HCT116 (cell line): ENCODE results near the gene FANK1. TPM values are rescaled to one million over a fixed set of nuclear protein-coding genes. Genes with fewer than 3 reads are reported as not detected.

Source experiments
- ATAC-seq: fragments of 200-7000 bp; cut with Tn5 transposase; 2 replicates; pipeline ENCODE4 v1.9.1; 2020; ENCODE audit warnings: mild to moderate bottlenecking, moderate library complexity
- BruUV-seq: library from RNA; stranded (reverse); fragments of 400-500 nt; replicated peaks from 2 replicates; lab custom pipeline; 2021; lab: Mats Ljungman, UMichigan
- CTCF ChIA-PET: fragments of 300-600 bp; sonication (Branson Sonifier 250); formaldehyde crosslinking; loops from one replicate; lab custom pipeline; 2021; ENCODE audit warnings: antibody characterized with exemption; lab: Charles Lee
- POLR2A ChIA-PET: fragments of 300-600, 350-600 bp; sonication (Branson Sonifier 250); formaldehyde crosslinking; loops from one replicate; lab custom pipeline; 2021; ENCODE audit warnings: antibody characterized with exemption; lab: Charles Lee
- RAD21 ChIA-PET, 2 experiments: fragments of 300-600 bp; sonication (Branson Sonifier 250); formaldehyde crosslinking; loops; one replicate each; lab custom pipeline; 2023; ENCODE audit warnings: low total read pairs in 2 of 2; ENCODE audit not compliant: uncharacterized antibody in 2 of 2, unreplicated experiment in 2 of 2, low non-redundant PET in 1 of 2; lab: Charles Lee
- DNase-seq: peaks from one replicate; pipeline ENCODE4 v3.0.0-alpha.2; 2010; ENCODE audit warnings: low read depth, low spot score
- H2AFZ ChIP-seq: fragments of 200-600 bp; shearing (Covaris generic), sonication (generic); 2 replicates; pipeline ENCODE4 v1.6.1; 2017; ENCODE audit warnings: low read depth, mixed run types, mixed read lengths, antibody characterized with exemption, low read length; ENCODE audit not compliant: poor library complexity, severe bottlenecking
- H3K27ac ChIP-seq: 2 replicates; pipeline ENCODE4 v1.5.1; 2012; ENCODE audit warnings: low read depth, low read length
- H3K27me3 ChIP-seq: fragments of 200-600 bp; sonication (generic); 2 replicates; pipeline ENCODE4 v1.6.1; 2016; ENCODE audit warnings: mixed run types, low read length, mixed read lengths; ENCODE audit not compliant: insufficient read depth
- H3K36me3 ChIP-seq, 2 experiments: fragments of 200-500 bp in 1 of 2; fragments of 200-600 bp in 1 of 2; sonication (Bioruptor generic) in 1 of 2; sonication (generic) in 1 of 2; 2 replicates each; pipeline versions ENCODE4 v1.5.1 to v1.6.1; 2014 to 2016; ENCODE audit warnings: low read length in 2 of 2, inconsistent platforms in 1 of 2, mixed read lengths in 1 of 2, mixed run types in 1 of 2; ENCODE audit not compliant: insufficient read depth in 2 of 2, control insufficient read depth in 1 of 2
- H3K4me1 ChIP-seq, 2 experiments: fragments of 200-600 bp in 1 of 2; sonication (generic) in 1 of 2; 2 replicates each; pipeline versions ENCODE4 v1.5.1 to v1.6.1; 2012 to 2017; ENCODE audit warnings: low read length in 2 of 2, inconsistent platforms in 1 of 2, mild to moderate bottlenecking in 1 of 2, mixed read lengths in 1 of 2, mixed run types in 1 of 2, moderate library complexity in 1 of 2; ENCODE audit not compliant: insufficient read depth in 2 of 2, control insufficient read depth in 1 of 2
- H3K4me2 ChIP-seq: fragments of 200-600 bp; sonication (generic); 2 replicates; pipeline ENCODE4 v1.6.1; 2017; ENCODE audit warnings: mixed run types, low read length, mixed read lengths
- H3K4me3 ChIP-seq, 2 experiments: fragments of 200-600 bp in 1 of 2; sonication (generic) in 1 of 2; replicated peaks in 1 of 2; 2 replicates each; pipeline ENCODE4 v1.5.1; 2011 to 2016; ENCODE audit warnings: low read length in 2 of 2, control low read depth in 1 of 2, low read depth in 1 of 2, mild to moderate bottlenecking in 1 of 2, mixed read lengths in 1 of 2, mixed run types in 1 of 2
- H3K79me2 ChIP-seq: fragments of 200-600 bp; sonication (generic); 2 replicates; pipeline ENCODE4 v1.6.1; 2017; ENCODE audit warnings: mild to moderate bottlenecking, mixed run types, low read length, moderate library complexity, mixed read lengths; ENCODE audit not compliant: insufficient read depth
- H3K9ac ChIP-seq: fragments of 200-600 bp; sonication (generic); 2 replicates; pipeline ENCODE4 v1.6.1; 2016; ENCODE audit warnings: low read length, mixed read lengths
- H3K9me2 ChIP-seq: fragments of 200-600 bp; sonication (generic), shearing (Covaris generic); 2 replicates; pipeline ENCODE4 v1.6.1; 2017; ENCODE audit warnings: mixed run types, mild to moderate bottlenecking, moderate library complexity; ENCODE audit not compliant: insufficient read depth
- H3K9me3 ChIP-seq, 2 experiments: fragments of 200-500 bp in 1 of 2; fragments of 200-600 bp in 1 of 2; sonication (Bioruptor generic) in 1 of 2; sonication (generic) in 1 of 2; 2 replicates each; pipeline ENCODE4 v1.6.1; 2014 to 2017; ENCODE audit warnings: low read length in 2 of 2, mixed read lengths in 2 of 2, inconsistent platforms in 1 of 2, low read depth in 1 of 2, mild to moderate bottlenecking in 1 of 2, mixed run types in 1 of 2, moderate library complexity in 1 of 2; ENCODE audit not compliant: control insufficient read depth in 1 of 2, insufficient read depth in 1 of 2
- H4K20me1 ChIP-seq: fragments of 200-600 bp; sonication (generic), shearing (Covaris generic); 2 replicates; pipeline ENCODE4 v1.6.1; 2017; ENCODE audit warnings: mixed run types, mild to moderate bottlenecking, moderate library complexity; ENCODE audit not compliant: insufficient read depth
- EGR1 ChIP-seq: IDR thresholded peaks from 2 replicates; pipeline ENCODE4 v1.6.1; 2012; ENCODE audit warnings: low read depth
- ELF1 ChIP-seq: IDR thresholded peaks from 2 replicates; pipeline ENCODE4 v1.6.1; 2012; ENCODE audit warnings: low read depth, borderline replicate concordance
- EZH2phosphoT487 ChIP-seq: fragments of 200-600 bp; IDR thresholded peaks from 2 replicates; pipeline ENCODE4 v1.6.1; 2018; ENCODE audit warnings: antibody characterized with exemption, borderline replicate concordance
- FOSL1 ChIP-seq: IDR thresholded peaks from 2 replicates; pipeline ENCODE4 v1.6.1; 2012; ENCODE audit warnings: low read depth
- RAD21 ChIP-seq: IDR thresholded peaks from 2 replicates; pipeline ENCODE4 v1.6.1; 2012; ENCODE audit warnings: low read depth, mild to moderate bottlenecking
- SP1 ChIP-seq: IDR thresholded peaks from 2 replicates; pipeline ENCODE4 v1.6.1; 2012; ENCODE audit warnings: low read depth
- intact Hi-C: fragments of 100-400 bp; cut with micrococcal nuclease; formaldehyde crosslinking; loops from 2 replicates; pipeline ENCODE4 v1.10.0; 2022
- total RNA-seq: library from RNA; stranded (reverse); gene quantifications from one replicate; pipeline ENCODE4 v1.2.1, GENCODE V29; 2021; ENCODE audit not compliant: unreplicated experiment
- TF ChIP-seq, protein P1 (sequence below): IDR thresholded peaks from 2 replicates; pipeline ENCODE4 v1.6.1; 2012
- TF ChIP-seq, protein P2 (sequence below): IDR thresholded peaks from 2 replicates; pipeline ENCODE4 v1.6.1; 2012; ENCODE audit warnings: low read depth
- TF ChIP-seq, protein P3 (sequence below): IDR thresholded peaks from 2 replicates; pipeline ENCODE4 v1.6.1; 2011; ENCODE audit warnings: mild to moderate bottlenecking, low read length, moderate library complexity; ENCODE audit not compliant: insufficient replicate concordance; ENCODE audit errors: extremely low read depth

FANK1 gene
- total RNA-seq, 1 experiment from 2014 or later = 5.4 TPM

DNA sequence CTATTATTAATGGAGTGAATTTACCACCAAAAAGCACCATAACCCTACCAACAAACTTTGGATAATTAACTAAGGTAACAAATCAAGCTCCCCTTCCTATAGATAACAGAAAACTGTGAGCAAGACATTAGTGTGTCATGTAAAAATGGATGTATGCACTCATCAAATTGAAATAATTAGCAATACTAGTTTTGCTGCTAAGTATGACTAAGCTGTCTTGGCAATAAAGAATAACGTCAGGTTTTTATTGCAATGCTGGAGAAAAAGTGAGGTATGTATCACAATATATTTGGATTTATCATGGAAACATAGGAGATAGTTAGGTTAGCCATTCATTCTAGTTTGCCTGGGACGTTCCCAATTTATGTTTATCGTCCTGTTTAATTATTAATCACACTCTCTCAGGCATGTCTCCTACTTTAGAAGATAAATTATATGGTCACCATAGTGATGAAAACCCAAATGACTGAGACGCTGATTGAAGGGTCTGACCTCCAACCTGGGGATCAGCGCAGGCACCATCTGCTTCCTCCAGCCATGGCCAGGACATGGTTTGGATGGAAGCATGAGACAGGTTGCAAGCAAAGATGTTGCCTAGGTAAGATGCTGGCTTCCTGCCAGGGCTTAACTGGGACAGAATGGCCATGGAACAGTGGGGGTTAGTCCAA, 125.6 kb downstream of the FANK1 start:
- no peak for ATAC-seq
- no peaks in the 10 kb centered on the region for H3K27me3 ChIP-seq
- no peak overlapping the region for H2AFZ ChIP-seq
- H4K20me1 ChIP-seq = no peaks in the 10 kb centered on the region
- H3K36me3 ChIP-seq = no peaks in the 10 kb centered on the region
- no peak overlapping the region for H3K4me3 ChIP-seq
- no peak overlapping the region for H3K9ac ChIP-seq
- H3K79me2 ChIP-seq = no peaks in the 10 kb centered on the region
- DNase-seq = no peak
- no peak overlapping the region for H3K4me2 ChIP-seq
- TF ChIP-seq, protein P1, sequence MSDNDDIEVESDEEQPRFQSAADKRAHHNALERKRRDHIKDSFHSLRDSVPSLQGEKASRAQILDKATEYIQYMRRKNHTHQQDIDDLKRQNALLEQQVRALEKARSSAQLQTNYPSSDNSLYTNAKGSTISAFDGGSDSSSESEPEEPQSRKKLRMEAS = no peak
- TF ChIP-seq, protein P2, sequence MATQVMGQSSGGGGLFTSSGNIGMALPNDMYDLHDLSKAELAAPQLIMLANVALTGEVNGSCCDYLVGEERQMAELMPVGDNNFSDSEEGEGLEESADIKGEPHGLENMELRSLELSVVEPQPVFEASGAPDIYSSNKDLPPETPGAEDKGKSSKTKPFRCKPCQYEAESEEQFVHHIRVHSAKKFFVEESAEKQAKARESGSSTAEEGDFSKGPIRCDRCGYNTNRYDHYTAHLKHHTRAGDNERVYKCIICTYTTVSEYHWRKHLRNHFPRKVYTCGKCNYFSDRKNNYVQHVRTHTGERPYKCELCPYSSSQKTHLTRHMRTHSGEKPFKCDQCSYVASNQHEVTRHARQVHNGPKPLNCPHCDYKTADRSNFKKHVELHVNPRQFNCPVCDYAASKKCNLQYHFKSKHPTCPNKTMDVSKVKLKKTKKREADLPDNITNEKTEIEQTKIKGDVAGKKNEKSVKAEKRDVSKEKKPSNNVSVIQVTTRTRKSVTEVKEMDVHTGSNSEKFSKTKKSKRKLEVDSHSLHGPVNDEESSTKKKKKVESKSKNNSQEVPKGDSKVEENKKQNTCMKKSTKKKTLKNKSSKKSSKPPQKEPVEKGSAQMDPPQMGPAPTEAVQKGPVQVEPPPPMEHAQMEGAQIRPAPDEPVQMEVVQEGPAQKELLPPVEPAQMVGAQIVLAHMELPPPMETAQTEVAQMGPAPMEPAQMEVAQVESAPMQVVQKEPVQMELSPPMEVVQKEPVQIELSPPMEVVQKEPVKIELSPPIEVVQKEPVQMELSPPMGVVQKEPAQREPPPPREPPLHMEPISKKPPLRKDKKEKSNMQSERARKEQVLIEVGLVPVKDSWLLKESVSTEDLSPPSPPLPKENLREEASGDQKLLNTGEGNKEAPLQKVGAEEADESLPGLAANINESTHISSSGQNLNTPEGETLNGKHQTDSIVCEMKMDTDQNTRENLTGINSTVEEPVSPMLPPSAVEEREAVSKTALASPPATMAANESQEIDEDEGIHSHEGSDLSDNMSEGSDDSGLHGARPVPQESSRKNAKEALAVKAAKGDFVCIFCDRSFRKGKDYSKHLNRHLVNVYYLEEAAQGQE = no peak
- no peak for TF ChIP-seq RAD21
- no peak for TF ChIP-seq ELF1
- TF ChIP-seq, protein P3, sequence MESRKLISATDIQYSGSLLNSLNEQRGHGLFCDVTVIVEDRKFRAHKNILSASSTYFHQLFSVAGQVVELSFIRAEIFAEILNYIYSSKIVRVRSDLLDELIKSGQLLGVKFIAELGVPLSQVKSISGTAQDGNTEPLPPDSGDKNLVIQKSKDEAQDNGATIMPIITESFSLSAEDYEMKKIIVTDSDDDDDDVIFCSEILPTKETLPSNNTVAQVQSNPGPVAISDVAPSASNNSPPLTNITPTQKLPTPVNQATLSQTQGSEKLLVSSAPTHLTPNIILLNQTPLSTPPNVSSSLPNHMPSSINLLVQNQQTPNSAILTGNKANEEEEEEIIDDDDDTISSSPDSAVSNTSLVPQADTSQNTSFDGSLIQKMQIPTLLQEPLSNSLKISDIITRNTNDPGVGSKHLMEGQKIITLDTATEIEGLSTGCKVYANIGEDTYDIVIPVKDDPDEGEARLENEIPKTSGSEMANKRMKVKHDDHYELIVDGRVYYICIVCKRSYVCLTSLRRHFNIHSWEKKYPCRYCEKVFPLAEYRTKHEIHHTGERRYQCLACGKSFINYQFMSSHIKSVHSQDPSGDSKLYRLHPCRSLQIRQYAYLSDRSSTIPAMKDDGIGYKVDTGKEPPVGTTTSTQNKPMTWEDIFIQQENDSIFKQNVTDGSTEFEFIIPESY = no peak
- no peak for TF ChIP-seq FOSL1
- no peak for TF ChIP-seq SP1
- no peak for TF ChIP-seq EZH2phosphoT487
- no peak for TF ChIP-seq EGR1
- BruUV-seq = no TSS peak
- no peaks in the 10 kb centered on the region for H3K4me1 ChIP-seq
- no peaks in the 10 kb centered on the region for H3K9me3 ChIP-seq
- H3K9me2 ChIP-seq = no peaks in the 10 kb centered on the region
- ChIA-PET CTCF (interaction anchor here (0.9 kb wide), 1 partner anchor 9 kb away, joined by 3 read pairs; no protein-coding TSS in a partner anchor), POLR2A (no interaction called here), RAD21 (no interaction called here)
- H3K27ac ChIP-seq = no peak overlapping the region
- intact Hi-C loops = no loop called here
